Measurements from ENCODE around the gene CD8B.

CD8B gene

DNA sequence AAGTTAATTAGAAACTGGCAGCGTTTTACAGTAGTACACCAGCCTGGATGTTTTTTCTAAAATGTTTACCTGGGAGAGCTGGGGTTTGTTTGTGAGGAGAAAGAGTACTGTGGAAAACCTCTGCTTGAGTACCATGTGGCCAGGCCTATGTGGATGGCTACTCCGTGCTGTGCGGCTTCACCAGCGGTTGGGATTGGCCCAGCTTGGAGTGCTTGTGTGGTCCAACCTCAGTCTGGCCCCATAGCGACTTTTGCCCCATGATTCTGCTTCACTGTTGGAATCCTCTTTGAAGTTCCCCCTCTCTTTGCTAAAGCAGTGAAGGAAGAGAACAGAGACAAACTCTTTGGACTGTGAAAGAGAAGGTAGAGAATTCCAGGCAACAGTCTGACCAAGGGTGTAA is 86.8 kb downstream of the CD8B start:
- DNase-seq (ENCODE audit: low read depth in 2 of 2): no peak

DNA sequence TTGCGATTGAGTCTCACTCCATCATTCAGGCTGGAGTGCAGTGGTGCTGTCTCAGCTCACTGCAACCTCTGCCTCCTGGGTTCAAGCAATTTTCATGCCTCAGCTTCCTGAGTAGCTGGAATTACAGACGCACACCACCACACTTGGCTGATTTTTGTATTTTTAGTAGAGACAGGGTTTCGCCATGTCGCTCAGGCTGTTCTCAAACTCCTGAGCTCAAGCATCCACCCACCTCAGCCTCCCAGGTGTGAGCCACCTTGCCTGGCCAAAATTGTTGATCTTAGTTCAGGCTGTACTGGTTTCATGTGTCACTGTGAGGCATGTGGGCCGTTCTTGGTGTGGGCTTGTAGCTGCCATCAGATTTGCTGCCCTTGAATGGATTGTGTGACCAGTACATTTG is 89.1 kb downstream of the CD8B start:
- DNase-seq (ENCODE audit: low read depth in 2 of 2): no peak

DNA sequence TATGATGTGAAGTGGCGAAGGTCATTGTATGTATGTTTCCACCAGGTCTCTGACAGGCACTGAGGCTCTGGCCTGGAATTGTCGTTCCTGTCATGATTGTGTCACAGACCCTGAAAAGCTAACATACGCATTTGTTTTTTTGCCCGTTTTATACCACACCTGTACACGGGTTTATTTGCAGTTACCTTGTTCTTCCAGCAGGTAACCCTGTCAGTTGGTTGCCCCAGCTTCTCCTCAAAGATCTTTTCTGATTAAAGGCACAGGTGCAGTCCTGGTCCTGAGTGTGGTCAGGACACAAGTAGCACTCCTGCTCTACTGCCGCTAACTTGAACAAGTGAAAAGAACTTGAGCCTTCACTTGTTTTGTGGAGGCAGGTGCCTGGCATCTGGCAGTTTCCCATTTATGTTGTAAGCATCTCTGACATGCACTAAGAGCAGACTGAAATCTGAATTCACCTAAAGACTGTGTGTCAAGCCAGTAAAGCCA is 90.8 kb downstream of the CD8B start:
- DNase-seq (ENCODE audit: low read depth in 2 of 2): no peak

DNA sequence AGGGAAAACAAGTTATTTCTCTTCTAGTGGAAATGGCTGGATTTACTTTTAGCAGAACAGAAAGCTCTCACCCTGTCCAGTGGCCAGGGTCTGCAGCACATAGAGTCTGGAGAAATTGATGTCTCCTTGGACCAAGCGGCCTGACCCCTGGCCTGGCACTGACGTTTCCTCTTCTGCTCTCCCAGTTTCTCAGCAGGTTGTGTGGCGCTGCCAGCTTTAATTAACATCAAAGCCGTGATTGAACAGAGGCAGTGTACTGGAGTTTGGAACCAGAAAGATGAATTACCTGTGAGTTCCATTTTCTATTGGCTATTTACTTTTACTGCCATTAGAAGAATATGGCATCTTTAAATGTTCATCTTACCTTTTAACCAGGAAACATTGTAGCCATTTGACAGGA is 91.8 kb downstream of the CD8B start:
- DNase-seq (ENCODE audit: low read depth in 2 of 2): no peak

DNA sequence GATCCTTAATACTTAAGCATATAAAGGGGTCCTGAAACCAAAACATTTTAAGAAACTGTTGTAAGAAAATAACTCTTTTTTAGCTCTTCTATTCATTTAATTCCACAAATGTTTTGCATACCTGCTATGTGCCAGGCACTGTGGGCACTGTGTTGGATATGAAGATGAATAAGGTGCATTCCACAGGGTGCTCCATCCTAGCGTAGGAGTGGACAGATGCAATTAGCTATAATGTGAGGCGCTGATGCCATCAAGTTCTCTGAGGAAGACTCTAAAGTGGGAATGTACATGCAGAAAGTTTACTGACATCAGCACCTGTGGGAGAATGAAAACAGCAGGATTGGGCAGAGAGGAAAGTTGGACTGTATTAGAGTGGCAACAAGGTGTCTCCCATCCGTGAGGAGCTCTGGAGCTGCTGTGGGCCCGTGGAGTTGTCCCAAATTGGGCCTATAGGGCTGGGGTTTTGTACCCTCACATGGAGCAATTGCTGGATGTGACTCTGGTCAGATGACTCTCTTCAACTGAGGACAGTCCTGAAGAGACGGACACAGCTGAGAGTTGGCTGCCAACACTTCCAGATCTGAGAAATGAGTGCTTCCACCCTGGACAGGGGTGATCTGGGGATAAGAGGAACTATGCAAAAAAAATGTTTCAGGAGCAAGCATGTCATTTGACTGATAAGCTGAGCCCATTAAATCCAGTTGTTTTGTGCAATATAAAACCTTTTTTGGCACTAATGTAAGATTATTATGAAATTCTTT is 93.3 kb downstream of the CD8B start:
- no peak for DNase-seq (ENCODE audit: low read depth in 2 of 2)
